ENCODE results near the gene MICB.
A peak's percentile ranks its signal among the peaks of the same experiment; 100 is the strongest.
"Not testable (repeated sequence)": the region's sequence is repeated elsewhere in the genome, so short reads cannot be mapped to it uniquely, and the experiment has no call there.

MICB gene

DNA sequence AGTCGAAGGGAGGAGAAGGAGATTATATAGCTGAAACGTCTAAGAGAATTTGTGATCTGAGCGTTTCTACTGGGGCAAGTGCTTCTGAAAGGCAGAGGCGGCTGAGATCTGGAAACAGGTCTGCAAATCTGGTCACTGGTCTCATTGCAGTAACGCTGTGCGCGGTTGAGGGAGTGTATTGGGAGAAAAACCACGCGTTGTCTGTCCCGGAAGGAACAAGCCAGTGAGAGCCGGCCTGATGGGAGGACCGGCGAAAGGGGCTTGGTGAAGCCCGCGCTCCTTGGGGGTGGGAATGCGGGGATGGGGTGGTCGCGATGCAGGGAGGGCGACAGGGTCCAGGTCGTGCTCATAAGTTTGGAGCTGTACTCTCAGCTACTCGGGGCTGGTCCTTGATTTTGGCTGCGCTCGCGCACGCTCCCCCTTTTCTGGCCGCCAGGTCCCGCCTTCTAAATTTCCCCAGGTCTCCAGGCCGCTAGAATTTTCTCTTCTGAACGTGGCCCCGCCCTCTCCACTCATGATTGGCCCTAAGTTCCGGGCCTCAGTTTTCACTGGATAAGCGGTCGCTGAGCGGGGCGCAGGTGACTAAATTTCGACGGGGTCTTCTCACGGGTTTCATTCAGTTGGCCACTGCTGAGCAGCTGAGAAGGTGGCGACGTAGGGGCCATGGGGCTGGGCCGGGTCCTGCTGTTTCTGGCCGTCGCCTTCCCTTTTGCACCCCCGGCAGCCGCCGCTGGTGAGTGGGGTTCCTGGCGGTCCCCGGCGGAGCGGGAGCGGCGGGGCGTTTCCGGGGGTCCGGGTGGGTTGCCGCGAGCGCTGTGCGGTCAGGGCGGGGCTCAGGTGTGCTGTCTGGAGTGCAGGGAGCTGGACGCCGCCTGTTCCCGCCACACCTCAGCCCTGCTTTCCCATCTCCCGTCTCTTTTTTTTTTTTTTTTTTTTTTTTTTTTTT is at the start of gene MICB:
Gene MICB (plus strand): TSS at position 615 of the 946 bp plus-strand sequence. CDS start 49 bp downstream, at position 664.
- DNase-seq (ENCODE audit: low spot score), result peak; percentile 87

- DNase-seq (ENCODE audit: low spot score), result no peak
These were observed 47.2 kb upstream of the MICB start for GRCh38 chr6:31450751-31451150.

DNA sequence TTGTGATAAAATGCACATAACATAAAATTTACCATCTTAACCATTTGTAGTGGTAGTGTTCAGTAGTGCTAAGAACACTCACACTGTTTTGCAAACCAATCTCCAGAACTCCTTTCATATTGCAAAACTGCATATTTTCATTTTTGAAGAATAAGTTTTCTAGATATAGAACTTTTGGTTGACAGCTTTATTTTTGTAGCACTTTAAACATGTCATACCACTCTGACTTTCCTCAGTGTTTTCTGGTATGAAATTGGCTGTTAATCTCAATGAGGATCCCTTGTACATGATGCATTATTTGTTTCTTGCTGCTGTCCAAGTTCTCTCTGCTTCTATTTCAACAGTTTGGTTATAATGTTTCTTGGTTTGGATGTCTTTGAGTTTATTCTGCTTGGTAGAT is 45.1 kb upstream of the MICB start:
- DNase-seq (ENCODE audit: low spot score), result no peak

DNA sequence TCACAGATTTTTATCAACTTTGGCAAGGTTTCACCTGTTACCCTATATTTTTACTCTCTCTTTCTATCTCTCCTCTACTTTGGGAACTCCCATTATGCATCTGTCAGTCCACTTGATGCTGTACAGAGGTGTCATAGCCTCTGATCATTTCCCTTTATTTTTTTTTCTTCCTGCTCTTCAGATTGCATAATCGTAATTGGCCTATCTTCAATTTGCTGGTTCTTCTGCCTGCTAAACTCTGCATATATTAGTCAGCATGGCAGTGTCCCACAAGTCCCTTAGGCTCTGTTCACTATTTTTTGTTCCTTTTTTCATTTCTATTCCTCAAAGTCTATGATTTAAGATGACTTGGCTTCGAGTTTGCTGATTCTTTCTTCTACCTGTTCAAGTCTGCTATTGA is 44.7 kb upstream of the MICB start:
- no peak for DNase-seq (ENCODE audit: low spot score)

- not testable (repeated sequence) for DNase-seq (ENCODE audit: low spot score)
These were observed 38.1 kb upstream of the MICB start for GRCh38 chr6:31459864-31460263.

- DNase-seq (ENCODE audit: low spot score), result no peak
These were observed 37.5 kb upstream of the MICB start for GRCh38 chr6:31460361-31461025.

DNA sequence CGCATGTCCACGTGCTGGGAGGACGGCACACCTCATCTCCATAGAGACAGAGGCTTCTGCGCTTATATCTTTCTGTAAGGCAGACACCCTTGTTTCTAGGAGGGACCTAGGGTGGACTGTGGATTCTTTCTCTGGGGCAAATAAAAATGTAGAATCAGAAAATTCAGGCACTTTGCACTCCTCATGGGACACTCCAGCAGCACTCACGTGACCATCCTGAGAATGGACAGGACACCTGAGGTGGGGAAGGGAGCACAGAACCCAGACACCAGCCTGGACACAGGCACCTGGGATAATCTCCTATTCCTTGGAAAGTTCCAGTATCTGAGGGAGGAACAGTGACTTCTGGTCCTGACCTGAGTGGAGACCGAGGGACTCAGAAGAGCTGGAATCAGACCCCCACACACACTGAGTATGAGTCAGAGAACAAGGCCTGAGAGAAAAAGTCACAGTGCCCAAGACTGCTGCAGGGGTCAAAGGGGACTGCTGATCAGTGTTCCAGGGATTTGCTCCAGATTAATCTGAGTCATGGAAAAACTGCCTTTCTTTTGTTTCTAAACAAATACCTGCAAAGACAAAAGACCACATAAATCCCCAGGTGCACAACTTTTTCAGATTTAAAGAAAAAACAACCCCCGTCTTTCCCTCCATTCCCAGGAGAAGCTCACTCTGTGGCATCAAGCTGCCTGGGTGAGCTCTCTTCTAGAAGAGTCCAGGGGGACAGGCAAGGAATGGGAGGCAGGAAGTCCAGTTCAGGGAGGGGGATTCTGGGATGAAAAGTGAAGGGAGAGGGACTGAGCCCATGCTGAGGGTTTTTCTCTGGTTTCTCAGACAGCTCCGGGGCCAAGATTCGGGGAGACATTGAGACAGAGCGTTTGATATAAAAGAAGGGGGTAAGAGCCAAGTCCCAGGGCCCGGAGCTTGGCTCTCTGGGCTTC is 35.6 kb upstream of the MICB start:
- no peak for DNase-seq (ENCODE audit: low spot score)

GRCh38 chr6:31462964-31463870 is 34.7 kb upstream of the MICB start:
- peak; percentile 88 for DNase-seq (ENCODE audit: low spot score)

DNA sequence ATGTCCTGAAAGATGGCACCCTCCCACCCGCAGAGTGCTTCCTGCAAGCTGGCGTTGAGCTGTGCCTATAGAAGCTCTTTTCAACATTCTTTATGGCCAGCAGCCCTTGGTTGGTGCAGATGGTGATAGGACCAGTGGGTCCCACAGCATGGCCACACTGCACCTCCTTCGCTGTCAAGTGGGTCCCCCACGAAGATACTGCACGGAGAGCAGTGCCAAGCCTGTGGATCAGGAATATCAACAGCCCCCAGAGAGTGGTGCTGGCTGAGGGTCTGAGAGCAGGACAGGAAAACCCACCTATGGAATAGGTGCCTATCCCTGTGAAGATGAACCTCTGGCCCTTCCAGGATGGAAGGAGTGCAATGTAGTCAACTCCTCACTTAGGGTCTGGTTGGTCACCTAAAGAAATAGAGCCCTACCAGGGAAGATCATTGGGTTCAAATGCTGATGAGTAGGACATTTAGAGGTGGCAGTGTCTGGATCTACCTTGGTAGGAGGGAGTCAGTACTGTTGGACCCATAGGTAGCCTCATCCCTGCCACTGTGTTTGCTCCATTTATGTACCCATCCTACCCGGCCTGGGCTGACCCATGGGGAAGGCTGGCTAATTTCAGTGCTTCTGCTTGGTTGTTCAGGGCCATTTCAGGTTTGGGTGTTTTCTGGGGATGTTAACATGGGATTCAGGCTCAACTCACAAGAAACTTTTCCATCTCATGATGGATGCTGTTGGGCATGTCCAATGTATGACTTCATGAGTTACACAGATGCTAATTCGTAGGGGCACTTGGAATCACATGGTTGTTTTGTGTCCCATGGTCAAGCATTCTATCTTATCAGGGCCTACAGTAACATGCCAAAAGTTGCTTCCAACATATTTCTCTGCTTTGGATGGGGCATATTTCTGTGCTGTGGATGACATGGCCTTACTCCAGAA is 33.4 kb upstream of the MICB start:
- DNase-seq (ENCODE audit: low spot score), result no peak

GRCh38 chr6:31465185-31465536 is 32.8 kb upstream of the MICB start:
- DNase-seq (ENCODE audit: low spot score), result no peak

- DNase-seq (ENCODE audit: low spot score), result no peak
These were observed 32.2 kb upstream of the MICB start for GRCh38 chr6:31465718-31466117.

GRCh38 chr6:31466466-31466865 is 31.5 kb upstream of the MICB start:
- DNase-seq (ENCODE audit: low spot score), result no peak

GRCh38 chr6:31467151-31467550 is 30.8 kb upstream of the MICB start:
- DNase-seq (ENCODE audit: low spot score), result no peak

- DNase-seq (ENCODE audit: low spot score), result no peak
These were observed 29.6 kb upstream of the MICB start for GRCh38 chr6:31468311-31468710.

DNA sequence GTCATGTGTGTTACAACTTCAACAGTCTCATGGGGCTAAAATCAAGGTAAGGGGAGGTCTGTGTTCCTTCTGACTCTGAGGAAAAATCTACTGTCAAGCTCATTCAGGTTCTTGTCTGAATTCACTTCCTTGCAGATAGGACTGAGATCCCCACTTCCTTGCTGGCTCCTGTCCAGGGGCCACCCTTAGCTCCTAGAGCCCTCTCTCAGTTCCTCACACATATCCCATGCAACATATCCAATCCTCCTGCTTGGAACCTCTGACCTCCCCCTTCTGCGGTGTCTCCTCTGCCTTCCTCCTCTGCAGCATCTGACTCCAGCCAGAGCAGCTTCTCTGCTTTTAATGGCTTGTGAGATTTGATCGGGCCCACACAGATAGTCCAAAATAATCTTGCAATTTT is 27.1 kb upstream of the MICB start:
- DNase-seq (ENCODE audit: low spot score), result no peak

DNA sequence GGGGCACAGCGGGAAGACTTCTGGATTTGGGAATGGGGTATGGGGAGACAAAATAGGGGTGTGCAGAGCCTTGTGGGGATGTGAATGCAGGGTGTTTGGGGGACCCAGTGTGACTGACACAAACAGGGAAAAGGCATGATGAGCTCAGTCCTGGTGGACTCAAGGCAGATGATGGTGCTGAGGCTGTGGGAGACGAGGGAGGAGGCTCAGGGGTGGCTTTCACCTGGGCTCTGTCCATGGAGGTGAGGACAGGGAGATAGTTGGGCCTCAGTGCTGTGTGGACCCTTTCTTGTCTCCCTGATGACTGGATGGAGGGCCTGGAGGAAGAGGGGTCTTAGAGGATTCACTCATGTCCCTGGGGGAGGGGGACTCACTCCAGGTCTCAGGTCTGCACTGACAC is 26.2 kb upstream of the MICB start:
- no peak for DNase-seq (ENCODE audit: low spot score)

GRCh38 chr6:31472259-31472658 is 25.7 kb upstream of the MICB start:
- no peak for DNase-seq (ENCODE audit: low spot score)

DNA sequence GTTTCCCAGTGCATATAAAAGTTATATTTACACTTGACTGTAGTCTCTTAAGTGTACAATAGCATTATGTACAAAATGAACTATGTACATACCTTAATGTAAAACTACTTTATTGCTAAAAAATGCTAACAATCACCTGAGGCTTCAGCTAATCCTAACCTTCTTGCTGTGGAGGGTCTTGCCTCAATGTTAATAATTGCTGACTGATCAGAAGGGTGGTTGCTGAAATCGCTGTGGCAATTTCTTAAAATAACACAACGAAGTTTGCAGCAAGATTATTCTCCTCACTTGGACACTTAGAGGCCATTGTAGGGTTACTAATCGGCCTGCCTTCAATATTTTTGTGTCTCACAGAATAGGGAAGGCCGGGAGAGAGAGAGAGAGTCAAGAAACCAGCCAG is 24.7 kb upstream of the MICB start:
- no peak for DNase-seq (ENCODE audit: low spot score)

DNA sequence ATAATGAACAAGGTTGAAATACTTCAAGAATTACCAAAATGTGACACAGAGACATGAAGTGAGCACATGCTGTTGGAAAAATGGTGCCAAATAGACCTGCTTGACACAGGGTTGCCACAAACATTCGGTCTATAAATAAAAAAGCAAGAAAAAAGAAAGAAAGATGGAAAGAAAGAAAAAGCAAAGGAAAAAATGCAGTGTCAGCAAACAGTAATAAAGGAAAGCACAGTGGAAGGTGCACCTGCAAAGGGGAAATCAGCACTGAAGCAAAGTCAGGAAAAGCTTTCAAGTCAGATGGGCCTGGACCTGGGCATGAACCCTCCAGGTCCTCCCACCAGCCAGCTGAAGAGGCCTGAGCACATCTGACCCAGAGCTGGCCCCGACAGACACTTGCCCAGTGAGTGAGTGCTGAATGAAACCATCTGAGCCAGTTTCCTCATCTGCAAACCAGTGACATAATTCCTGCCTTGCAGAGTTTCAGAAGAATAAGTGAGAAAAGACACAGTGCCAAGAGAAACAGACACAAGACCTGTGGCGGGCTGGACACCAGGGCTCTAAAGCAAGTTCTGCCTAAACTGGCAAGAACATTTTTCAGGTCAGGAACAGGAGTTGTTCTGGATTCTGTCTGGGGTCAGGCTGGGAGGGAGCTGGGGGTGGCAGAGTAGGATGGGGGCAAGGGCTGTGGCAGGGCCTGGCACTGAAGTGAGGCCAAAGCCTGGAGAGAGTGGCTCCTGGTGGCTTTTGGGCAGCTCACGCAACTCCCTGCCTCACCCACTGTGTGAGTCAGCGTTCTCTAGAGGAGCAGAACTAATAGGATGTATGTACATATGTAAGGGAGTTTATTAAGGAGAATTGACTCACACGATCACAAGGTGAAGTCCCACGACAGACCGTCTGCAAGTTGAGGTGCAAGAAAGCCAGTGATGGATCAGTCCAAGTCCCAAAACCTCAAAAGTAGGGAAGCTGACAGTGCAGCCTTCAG is 23.9 kb upstream of the MICB start:
- DNase-seq (ENCODE audit: low spot score), result no peak

All from NAMALWA (cell line).